IMR-90 (cell line): ENCODE data around the gene ARR3. TPM values are rescaled to one million over a fixed set of nuclear protein-coding genes. Genes with fewer than 3 reads are reported as not detected.

Experiments
- ATAC-seq: fragments of 200-7000 bp; cut with Tn5 transposase; 2 replicates; pipeline ENCODE4 v1.9.1; 2020; ENCODE audit warnings: low read depth, mild to moderate bottlenecking, moderate library complexity
- Bru-seq: library from RNA; stranded (reverse); fragments of 400-500 nt; gene quantifications from one replicate; lab custom pipeline; 2021; lab: Mats Ljungman, UMichigan
- BruChase-seq, 2 experiments: library from RNA; stranded (reverse); fragments of 400-500 nt; gene quantifications; one replicate each; lab custom pipeline; 2021; lab: Mats Ljungman, UMichigan
- BruUV-seq: library from RNA; stranded (reverse); fragments of 400-500 nt; replicated peaks from 2 replicates; lab custom pipeline; 2021; lab: Mats Ljungman, UMichigan
- CTCF ChIA-PET: fragments of 300-600 bp; formaldehyde crosslinking; extraction: SDS; loops from one replicate; lab custom pipeline; 2021; ENCODE audit warnings: antibody characterized with exemption; lab: Yijun Ruan, JAX
- POLR2A ChIA-PET: fragments of 300-600 bp; sonication (Branson Sonifier 250); formaldehyde crosslinking; loops from one replicate; lab custom pipeline; 2022; ENCODE audit warnings: antibody characterized with exemption; ENCODE audit not compliant: unreplicated experiment; lab: Charles Lee
- DNase-seq: peaks from one replicate; pipeline ENCODE4 v3.0.0; 2013
- H2AFZ ChIP-seq: replicated peaks from 2 replicates; pipeline ENCODE3; 2013; ENCODE audit warnings: low read length, mild to moderate bottlenecking; ENCODE audit not compliant: poor library complexity
- H2AK5ac ChIP-seq: 2 replicates; pipeline ENCODE4 v1.6.1; 2013; ENCODE audit warnings: low read depth, low read length, inconsistent platforms
- H2AK9ac ChIP-seq: replicated peaks from 2 replicates; pipeline ENCODE3; 2013; ENCODE audit warnings: mild to moderate bottlenecking, low read depth, low read length, moderate library complexity; ENCODE audit not compliant: poor library complexity
- H2BK120ac ChIP-seq: 2 replicates; pipeline ENCODE4 v1.6.1; 2013; ENCODE audit warnings: low read depth, low read length, inconsistent platforms
- H2BK15ac ChIP-seq: 3 replicates; pipeline ENCODE4 v1.6.1; 2013; ENCODE audit warnings: low read depth, low read length, inconsistent platforms
- H2BK20ac ChIP-seq: 2 replicates; pipeline ENCODE4 v1.6.1; 2013; ENCODE audit warnings: low read depth, mild to moderate bottlenecking, inconsistent platforms, low read length, moderate library complexity
- H2BK5ac ChIP-seq: 2 replicates; pipeline ENCODE4 v1.6.1; 2013; ENCODE audit warnings: mild to moderate bottlenecking, low read depth, low read length, inconsistent platforms; ENCODE audit not compliant: poor library complexity, severe bottlenecking
- H3K14ac ChIP-seq: replicated peaks from 2 replicates; pipeline ENCODE4 v1.6.1; 2013; ENCODE audit warnings: low read depth, low read length, inconsistent platforms
- H3K18ac ChIP-seq: 2 replicates; pipeline ENCODE4 v1.6.1; 2013; ENCODE audit warnings: low read depth, low read length, control low read depth
- H3K23ac ChIP-seq: 2 replicates; pipeline ENCODE4 v1.6.1; 2013; ENCODE audit warnings: low read depth, low read length, inconsistent platforms
- H3K27ac ChIP-seq: 2 replicates; pipeline ENCODE4 v1.5.1; 2013; ENCODE audit warnings: mild to moderate bottlenecking, control low read depth, low read length; ENCODE audit not compliant: insufficient read depth
- H3K27me3 ChIP-seq: 2 replicates; pipeline ENCODE4 v1.6.1; 2013; ENCODE audit warnings: low read length; ENCODE audit not compliant: control insufficient read depth, insufficient read depth
- H3K36me3 ChIP-seq: 2 replicates; pipeline ENCODE4 v1.6.1; 2013; ENCODE audit warnings: low read length, mixed read lengths; ENCODE audit not compliant: control insufficient read depth, insufficient read depth
- H3K4ac ChIP-seq: 2 replicates; pipeline ENCODE4 v1.6.1; 2013; ENCODE audit warnings: low read depth, low read length, inconsistent platforms
- H3K4me1 ChIP-seq: 2 replicates; pipeline ENCODE4 v1.6.1; 2013; ENCODE audit warnings: low read length, mixed read lengths; ENCODE audit not compliant: control insufficient read depth, insufficient read depth
- H3K4me2 ChIP-seq: 2 replicates; pipeline ENCODE4 v1.6.1; 2013; ENCODE audit warnings: low read depth, mild to moderate bottlenecking, control low read depth, low read length, moderate library complexity
- H3K4me3 ChIP-seq: 2 replicates; pipeline ENCODE4 v1.5.1; 2013; ENCODE audit warnings: low read depth, mild to moderate bottlenecking, control low read depth, low read length, moderate library complexity; ENCODE audit not compliant: insufficient read depth
- H3K56ac ChIP-seq: 2 replicates; pipeline ENCODE4 v1.6.1; 2013; ENCODE audit warnings: low read length, inconsistent platforms; ENCODE audit not compliant: insufficient read depth; ENCODE audit errors: extremely low read depth
- H3K79me1 ChIP-seq, 2 experiments: 2 replicates each; pipeline ENCODE4 v1.6.1; 2013; ENCODE audit warnings: low read length in 2 of 2, inconsistent platforms in 1 of 2, low read depth in 1 of 2
- H3K9ac ChIP-seq: 2 replicates; pipeline ENCODE4 v1.6.1; 2013; ENCODE audit warnings: low read depth, low read length, control low read depth
- H3K9me1 ChIP-seq: 2 replicates; pipeline ENCODE4 v1.6.1; 2013; ENCODE audit warnings: low read length, inconsistent platforms; ENCODE audit not compliant: insufficient read depth
- H3K9me3 ChIP-seq: 2 replicates; pipeline ENCODE4 v1.6.1; 2013; ENCODE audit warnings: low read length; ENCODE audit not compliant: control insufficient read depth, insufficient read depth
- H4K20me1 ChIP-seq: 2 replicates; pipeline ENCODE4 v1.6.1; 2013; ENCODE audit warnings: low read length, inconsistent platforms; ENCODE audit not compliant: insufficient read depth
- H4K5ac ChIP-seq: 2 replicates; pipeline ENCODE4 v1.6.1; 2013; ENCODE audit warnings: mild to moderate bottlenecking, low read depth, low read length, control low read depth
- H4K8ac ChIP-seq, 2 experiments: 2 replicates each; pipeline ENCODE4 v1.6.1; 2013; ENCODE audit warnings: low read depth in 2 of 2, low read length in 2 of 2, control low read depth in 1 of 2, inconsistent platforms in 1 of 2
- H4K91ac ChIP-seq: 2 replicates; pipeline ENCODE4 v1.6.1; 2013; ENCODE audit warnings: low read depth, low read length, inconsistent platforms; ENCODE audit not compliant: insufficient read depth
- BHLHE40 ChIP-seq: fragments of 150-350 bp; IDR thresholded peaks from 2 replicates; pipeline ENCODE4 v1.6.1; 2016; ENCODE audit warnings: mild to moderate bottlenecking, low read depth, low read length
- RCOR1 ChIP-seq: IDR thresholded peaks from 2 replicates; pipeline ENCODE4 v1.6.1; 2012; ENCODE audit warnings: mild to moderate bottlenecking, low read length, improper control_type of control experiment; ENCODE audit not compliant: insufficient replicate concordance
- dilution Hi-C: fragments of 300-500 bp; cut with HindIII; formaldehyde crosslinking; loops from one replicate; pipeline ENCODE4 v1.14.3; 2018; ENCODE audit warnings: low sequenced_read_pairs; ENCODE audit not compliant: unreplicated experiment
- in situ Hi-C: fragments of 300-500 bp; cut with MboI; formaldehyde crosslinking; loops from 3 replicates; pipeline ENCODE4 v1.14.3; 2019; ENCODE audit warnings: low sequenced_read_pairs, inconsistent platforms, mixed read lengths
- intact Hi-C: fragments of 100-400 bp; cut with micrococcal nuclease; formaldehyde crosslinking; loops from 2 replicates; pipeline ENCODE4 v1.10.0; 2022
- long read RNA-seq: library from polyadenylated mRNA; unstranded; transcript quantifications from one replicate; pipeline ENCODE4 v2.0.0, GENCODE V29; 2021; ENCODE audit not compliant: unreplicated experiment
- polyA plus RNA-seq, 3 experiments: library from polyadenylated mRNA; depleted of rRNA; stranded (reverse); fragments of >200 nt; gene quantifications; 2 replicates each; pipeline ENCODE4 v1.2.3, GENCODE V29; 2012; ENCODE audit warnings: low replicate concordance in 1 of 3
- total RNA-seq: library from RNA; depleted of rRNA; stranded (reverse); fragments of >200 nt; gene quantifications from 2 replicates; pipeline ENCODE4 v1.2.3, GENCODE V29; 2012; rRNA removed

The ARR3 gene
- not detected in 2 replicates for total RNA-seq
- polyA plus RNA-seq (2012; rRNA removed): not detected in 2 replicates
- not detected in 2 replicates for polyA plus RNA-seq (2012; cell fraction: cytosol; rRNA removed)
- polyA plus RNA-seq (2012; cell fraction: nucleus; rRNA removed; ENCODE audit: low replicate concordance): not detected in 2 replicates
- not detected for Bru-seq, nascent RNA
- not detected for BruChase-seq, experiment 1, labeled RNA remaining after a 6-hour chase
- not detected for BruChase-seq, experiment 2, labeled RNA remaining after a 2-hour chase
- long read RNA-seq: 0 reads

GRCh38 chrX:70268034-70268433 is at the start of gene ARR3:
Gene ARR3 (plus strand): TSS chrX:70268334. CDS start chrX:70269386, 1,052 bp downstream.
- Histone ChIP-seq H3K23ac (no peak within 1 kb of the TSS), H3K9me1 (no peaks in the 10 kb centered on the region), H2AFZ (no peak within 1 kb of the TSS), H4K20me1 (no peaks in the 10 kb centered on the region), H4K5ac (no peak within 1 kb of the TSS), H3K36me3 (no peaks in the 10 kb centered on the region), H4K8ac (no peak within 1 kb of the TSS), H3K4me2 (no peak within 1 kb of the TSS), H3K4me1 (no peaks in the 10 kb centered on the region), H2BK5ac (no peak within 1 kb of the TSS), H3K56ac (no peak within 1 kb of the TSS), H3K9ac (no peak within 1 kb of the TSS), H2BK15ac (no peak within 1 kb of the TSS), H3K18ac (no peak within 1 kb of the TSS), H3K4me3 (no peak within 1 kb of the TSS), H2BK20ac (no peak within 1 kb of the TSS), H2BK120ac (no peak within 1 kb of the TSS), H2AK5ac (no peak within 1 kb of the TSS), H4K91ac (no peak within 1 kb of the TSS), H3K27ac (no peak within 1 kb of the TSS), H3K27me3 (peaks cover 7% of the 10 kb centered on the region), H2AK9ac (no peak within 1 kb of the TSS), H3K9me3 (no peaks in the 10 kb centered on the region), H3K79me1 (no peaks in the 10 kb centered on the region), H3K4ac (no peak within 1 kb of the TSS), H3K14ac (no peak within 1 kb of the TSS)
- BruUV-seq: no TSS peak
- ATAC-seq (no peak), DNase-seq (no peak)
- in situ Hi-C loops (no loop called here), intact Hi-C loops (no loop called here), dilution Hi-C loops (no loop called here)
- POLR2A ChIA-PET: no interaction called here
- no peak for TF ChIP-seq BHLHE40
- TF ChIP-seq RCOR1: no peak
- CTCF ChIA-PET: no interaction called here
